Muscle of arm (tissue), 12 donors: ENCODE results near the gene SLC6A15. TPM values are rescaled to one million over a fixed set of nuclear protein-coding genes. Genes with fewer than 3 reads are reported as not detected.

ENCODE experiments used
- DNase-seq: peaks from one replicate; pipeline ENCODE4 v3.0.0-alpha.2; 2013
- polyA plus RNA-seq, 12 donors: library from polyadenylated mRNA; unstranded; fragments of 120-200 nt; gene quantifications; one replicate each; pipeline ENCODE4 v1.2.1, GENCODE V29; 2013; ENCODE audit not compliant: insufficient read length in 12 of 12

SLC6A15 gene
- polyA plus RNA-seq, 12 donors, result 1.2 to 4.0 (median 2.3) TPM; not detected in 2

DNA sequence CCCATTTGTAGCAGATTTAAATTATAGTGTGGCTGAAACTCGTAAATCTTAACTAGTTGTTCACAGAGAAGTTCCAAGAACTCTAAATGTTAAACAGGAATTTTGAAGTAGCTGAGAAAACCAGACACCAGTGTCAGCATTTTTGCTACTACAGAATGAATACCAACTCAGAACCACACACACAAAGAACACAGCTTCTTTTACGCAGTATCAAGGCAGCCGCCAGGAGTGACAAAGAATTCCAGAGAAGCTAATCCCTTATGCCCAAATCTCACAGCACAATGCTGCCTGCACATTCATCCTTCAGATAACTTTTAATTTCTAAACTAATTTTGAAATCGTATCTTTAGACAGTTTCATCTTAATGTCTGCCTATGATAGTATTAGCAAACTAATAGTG, 37.4 kb downstream of the SLC6A15 start:
- DNase-seq, result no peak

DNA sequence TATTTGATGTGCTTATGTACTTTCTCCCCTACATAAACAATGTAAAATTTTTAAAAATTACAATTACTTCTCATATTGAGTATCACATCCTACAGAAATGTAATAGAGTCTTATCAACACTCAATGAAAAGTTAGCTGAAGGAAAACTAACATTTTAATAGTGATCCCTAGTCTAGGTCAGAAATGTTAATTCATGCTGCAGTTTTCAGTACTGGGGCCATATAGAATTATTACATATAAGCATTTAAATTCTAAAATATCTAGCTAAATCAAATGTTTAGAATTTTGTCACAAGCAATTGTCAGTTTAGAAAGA, 37.8 kb downstream of the SLC6A15 start:
- DNase-seq, result no peak

DNA sequence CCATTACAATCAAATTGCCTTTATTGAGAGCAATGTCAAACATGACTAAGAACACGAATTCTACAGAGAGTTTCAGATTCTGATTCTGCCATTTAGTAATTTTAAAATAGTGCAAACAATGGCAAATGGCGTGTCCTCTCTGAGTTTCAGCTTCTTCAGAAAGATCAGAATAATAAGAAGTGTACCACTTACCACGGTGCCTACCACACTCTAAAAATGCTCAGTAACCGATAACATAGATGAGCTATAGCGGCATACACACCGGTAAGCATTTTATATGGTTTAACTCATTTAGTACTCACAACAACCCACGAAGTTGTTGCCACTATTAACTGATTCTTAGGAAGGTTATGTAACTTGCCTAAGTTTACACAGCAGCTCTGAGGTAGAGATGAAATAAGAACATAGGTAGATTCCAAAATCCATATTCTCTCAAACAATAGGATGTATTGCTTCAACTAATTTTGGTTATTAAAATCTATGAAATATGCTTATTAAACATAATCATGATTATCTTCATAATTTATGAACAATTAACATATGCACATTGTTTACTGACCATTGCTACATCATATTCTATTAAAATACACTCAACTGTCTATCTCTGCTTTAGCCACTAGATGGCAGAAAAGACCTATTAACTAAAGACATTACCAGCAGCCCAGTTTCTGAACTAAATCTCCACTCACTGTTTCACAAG, 38.3 kb downstream of the SLC6A15 start:
- DNase-seq, result peak; percentile 43

DNA sequence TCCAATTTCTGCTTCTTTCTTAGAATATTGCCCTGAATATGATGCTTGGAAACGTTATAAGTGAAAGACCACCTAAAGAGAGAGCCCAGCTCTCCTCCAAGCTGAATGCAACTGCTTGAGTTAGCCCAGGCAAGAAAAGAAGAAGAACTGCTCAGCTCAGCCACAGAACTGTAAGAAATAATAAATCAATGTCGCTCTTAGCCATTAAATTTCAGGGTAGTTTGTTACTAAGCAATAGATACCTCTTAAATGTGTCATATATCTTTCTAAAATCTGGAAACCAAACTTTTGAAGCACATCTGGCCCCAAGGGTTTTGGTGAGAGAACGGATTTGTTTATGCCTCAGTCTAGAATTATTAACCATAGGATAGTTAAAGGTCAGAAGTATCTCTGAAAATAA, 50.4 kb downstream of the SLC6A15 start:
- DNase-seq, result no peak

DNA sequence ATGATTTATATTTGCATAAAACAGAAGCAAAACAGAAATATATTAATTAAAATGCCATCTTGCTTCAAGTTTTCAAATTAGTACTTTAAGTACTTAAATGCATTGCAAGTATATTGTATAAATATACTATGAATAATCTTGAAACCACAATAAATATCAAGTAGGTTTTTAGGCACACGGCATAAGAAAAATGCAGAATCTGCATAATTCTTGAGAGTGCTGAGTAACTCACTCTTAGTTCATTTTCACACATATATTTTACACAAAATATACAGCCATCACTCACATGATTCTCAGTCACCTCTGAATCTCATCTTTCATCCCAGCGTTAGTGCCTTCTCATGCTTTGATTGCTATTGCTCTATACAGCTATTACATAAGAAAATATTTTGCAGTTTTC, 51.9 kb downstream of the SLC6A15 start:
- no peak for DNase-seq

DNA sequence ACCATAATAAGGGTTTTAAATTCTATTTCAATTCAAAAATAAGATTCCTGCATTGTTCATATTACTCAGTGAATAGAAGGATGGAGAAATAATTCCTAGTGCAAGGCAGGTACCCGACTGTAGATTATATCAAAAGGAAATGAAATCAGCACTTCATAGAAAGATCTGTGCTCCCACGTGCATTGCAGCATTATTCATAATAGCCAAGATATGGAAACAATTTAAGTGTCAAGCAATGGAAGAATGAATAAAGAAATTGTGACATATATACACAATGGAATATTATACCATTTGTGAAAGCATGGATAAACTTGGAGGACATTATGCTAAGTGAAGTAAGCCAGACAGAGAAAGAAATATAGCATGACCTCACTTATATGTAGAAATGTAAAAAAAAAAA, 53.8 kb downstream of the SLC6A15 start:
- no peak for DNase-seq

DNA sequence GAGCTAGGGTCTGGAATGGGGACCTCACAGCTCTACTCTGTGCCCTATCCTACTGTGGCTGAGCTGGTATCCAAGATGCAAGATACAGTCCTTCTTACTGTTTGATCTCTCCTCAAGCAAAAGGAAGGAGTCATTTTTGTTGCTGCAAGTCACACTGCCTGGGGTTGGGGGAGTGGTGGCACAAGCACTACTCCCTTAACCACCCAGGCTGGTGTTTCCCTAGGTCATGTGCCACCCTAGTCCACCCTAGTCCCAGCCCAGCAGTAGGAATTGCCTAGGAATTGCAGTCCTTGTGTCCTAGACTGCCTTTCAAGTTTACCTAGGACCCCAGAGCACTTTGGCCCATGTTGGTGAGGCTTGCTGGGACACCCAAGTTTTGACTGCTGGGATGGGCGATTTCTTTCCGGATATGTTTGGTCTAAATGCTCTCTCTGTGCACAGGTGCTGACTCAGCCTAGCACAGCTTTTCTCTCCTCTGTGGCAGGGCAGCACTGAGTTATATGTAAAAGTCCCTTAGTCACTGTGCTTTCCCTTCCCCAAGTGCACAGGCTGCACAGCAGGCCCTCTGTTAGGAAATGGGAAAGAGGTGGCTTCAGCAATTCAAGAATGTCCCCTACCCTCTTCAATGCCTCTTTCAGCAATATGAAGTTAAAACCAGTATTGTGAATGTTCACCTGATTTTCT, 54.9 kb downstream of the SLC6A15 start:
- no peak for DNase-seq

DNA sequence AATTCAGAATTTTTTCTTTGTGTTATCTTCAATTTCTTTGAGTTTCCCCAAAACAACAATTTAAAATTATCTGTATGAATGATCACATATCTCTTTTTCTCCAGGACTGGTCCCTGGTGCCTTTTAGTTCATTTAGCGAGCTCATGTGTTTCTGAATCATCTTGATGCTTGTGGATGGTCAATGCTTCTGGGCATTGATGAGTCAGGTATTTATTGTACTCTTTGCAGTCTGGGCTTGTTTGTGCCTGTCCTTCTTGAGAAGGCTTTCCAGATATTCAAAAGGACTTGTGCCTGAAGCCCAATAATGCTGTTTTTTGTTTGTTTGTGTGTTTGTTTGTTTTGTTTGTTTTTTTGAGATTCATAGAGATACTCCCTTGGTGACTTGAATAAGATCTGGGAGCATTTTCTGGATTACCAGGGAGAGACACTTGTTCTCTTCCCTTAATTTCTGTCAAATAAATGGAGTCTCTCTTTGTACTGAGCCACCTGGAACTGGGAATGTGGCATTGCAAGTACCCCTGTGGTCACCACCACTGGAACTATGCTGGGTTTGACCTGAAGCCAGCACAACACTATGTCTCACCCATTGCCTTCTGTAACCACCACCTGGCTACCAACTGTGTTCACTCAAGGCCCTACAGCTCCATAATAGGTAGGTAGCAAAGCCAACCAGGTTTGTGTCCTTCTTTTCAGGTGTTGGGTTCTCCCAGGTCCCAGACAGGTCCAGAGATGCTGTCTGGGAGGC, 56.3 kb downstream of the SLC6A15 start:
- no peak for DNase-seq

DNA sequence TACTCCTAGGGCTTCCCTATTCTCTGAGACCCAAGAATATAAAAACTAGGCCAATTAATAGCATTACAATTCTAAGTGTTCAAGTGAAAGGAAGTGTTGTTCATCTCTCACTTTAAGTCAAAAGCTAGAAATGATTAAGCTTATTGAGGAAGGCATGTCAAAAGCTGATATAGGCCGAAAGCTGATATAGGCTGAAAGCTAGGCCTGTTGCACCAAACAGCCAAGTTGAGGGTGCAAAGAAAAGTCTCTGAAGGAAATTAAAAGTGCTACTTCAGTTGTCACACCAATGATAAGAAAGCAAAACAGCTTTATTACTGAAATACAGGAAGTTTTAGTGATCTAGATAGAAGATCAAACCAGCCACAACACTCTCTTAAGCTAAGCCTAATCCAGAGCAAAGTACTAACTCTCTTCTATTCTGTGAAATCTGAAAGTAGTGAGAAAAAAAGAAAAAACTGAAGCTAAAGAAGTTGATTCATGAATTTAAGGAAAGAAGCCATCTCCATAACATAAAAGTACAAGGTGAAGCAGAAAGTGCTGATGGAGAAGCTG, 68.9 kb downstream of the SLC6A15 start:
- DNase-seq, result no peak

DNA sequence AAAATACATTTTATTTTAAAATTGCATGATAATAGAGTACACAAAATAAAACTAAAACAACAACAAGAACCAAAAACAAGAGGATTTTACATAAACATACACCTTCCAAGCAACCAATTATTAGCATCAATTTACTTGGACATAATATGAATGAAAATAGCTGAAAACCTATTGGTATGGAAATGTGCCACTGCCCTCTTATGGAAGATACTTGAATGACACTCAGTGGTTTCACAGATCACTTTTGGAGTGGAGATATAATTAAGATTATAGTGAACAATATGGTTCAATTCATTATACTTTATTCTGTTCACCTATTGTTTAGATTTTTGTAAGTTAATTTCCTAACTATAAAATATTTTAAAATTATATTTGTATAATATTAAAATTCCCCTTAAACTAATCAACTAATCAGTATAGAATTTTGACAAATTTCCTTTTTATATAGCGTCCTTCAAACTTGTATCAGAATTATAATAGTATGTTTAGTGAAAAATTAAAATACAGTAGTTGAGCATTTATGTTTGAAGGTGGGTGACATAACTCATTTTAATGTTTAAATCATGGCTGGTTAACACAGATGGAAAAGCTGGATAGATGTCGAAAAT, 70.1 kb downstream of the SLC6A15 start:
- DNase-seq, result peak; percentile 64

DNA sequence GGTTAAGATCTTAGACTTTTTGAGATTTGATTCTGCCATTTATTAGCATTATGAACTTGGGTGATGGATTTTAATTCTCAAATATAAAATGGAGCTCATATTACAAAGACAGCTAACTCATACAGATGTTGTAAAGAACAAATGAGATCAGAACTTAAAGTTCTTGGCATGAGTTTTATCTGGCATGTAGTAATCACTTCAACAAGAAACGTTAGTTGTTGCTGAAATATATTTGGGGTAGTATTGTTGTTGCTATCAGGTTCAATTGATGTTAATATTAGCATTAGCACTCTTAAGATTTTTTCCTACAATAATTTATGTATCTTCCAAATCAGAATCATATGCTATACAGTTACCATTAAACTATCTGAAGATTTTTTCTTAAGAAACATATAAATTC, 71.0 kb downstream of the SLC6A15 start:
- DNase-seq, result peak; percentile 9

DNA sequence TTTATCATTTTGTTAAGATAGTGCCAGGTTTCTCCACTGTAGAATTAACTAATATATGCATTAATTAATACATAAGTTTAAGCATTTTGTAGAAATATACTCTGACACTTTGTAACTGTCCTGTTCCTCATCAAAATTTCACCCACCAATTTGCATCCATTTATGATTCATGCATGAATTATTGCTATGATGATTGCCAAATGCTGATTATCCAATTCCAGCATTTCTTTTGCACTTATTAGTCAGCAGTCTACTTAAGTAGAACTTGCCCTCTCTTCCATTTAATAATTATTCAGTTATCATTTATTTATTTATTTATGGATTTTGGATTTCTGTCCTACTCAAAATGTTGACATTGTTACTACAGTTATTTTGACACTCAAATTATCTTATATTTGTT, 72.2 kb downstream of the SLC6A15 start:
- no peak for DNase-seq

DNA sequence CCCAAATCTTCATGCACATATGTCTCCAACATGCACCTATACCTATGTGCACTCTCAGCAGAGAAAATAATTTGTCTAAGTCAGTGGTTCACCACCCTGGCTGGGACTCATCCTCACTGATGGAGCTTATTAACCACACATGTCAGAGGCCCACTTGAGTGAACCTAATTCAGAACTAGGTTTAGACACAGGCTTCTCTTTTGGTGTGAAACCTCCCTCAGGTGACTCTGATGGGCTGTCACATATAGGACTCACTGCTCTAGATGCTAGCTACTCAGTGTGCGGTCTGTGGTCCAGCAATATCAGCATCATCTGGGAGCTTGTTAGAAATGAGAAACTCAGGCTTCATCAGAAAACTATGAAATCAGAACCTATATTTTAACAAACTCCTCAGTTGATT, 85.7 kb downstream of the SLC6A15 start:
- DNase-seq, result no peak

DNA sequence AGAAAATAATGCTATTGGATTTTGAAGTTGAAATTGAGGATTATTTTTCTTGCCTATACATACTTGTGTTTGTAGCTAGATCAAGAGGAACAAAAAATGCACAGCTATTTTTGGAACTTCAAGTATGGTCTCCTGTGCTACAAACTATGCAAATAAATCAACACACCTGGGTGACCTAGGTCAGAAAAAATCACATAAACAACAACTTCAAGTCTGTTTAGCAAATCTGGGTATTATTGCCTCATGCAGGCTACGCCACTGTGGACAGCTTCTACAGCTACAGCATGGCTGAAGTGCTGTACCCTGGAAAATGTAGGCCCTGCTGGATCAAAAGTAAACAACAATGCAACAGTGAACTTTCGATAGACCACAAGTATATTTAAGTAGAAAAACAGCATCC, 87.5 kb downstream of the SLC6A15 start:
- DNase-seq, result no peak

DNA sequence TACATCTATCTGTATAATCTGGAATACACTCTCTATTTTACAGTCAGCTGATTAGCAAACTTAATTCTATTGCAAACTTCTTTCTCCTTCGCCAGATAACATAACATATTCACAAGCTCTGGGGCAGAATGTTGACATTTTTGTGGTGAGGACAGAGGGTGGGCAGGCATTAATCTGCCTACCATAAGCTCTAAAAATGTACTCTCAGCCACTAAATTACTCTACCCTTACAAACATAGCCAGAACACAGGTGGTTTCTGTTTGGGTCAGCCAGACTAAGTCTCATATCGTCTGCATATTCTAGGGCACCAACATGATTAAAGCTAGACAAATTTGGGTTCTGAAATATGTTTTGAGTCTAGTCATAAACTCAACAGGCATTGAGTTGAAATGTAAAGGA, 90.1 kb downstream of the SLC6A15 start:
- no peak for DNase-seq

DNA sequence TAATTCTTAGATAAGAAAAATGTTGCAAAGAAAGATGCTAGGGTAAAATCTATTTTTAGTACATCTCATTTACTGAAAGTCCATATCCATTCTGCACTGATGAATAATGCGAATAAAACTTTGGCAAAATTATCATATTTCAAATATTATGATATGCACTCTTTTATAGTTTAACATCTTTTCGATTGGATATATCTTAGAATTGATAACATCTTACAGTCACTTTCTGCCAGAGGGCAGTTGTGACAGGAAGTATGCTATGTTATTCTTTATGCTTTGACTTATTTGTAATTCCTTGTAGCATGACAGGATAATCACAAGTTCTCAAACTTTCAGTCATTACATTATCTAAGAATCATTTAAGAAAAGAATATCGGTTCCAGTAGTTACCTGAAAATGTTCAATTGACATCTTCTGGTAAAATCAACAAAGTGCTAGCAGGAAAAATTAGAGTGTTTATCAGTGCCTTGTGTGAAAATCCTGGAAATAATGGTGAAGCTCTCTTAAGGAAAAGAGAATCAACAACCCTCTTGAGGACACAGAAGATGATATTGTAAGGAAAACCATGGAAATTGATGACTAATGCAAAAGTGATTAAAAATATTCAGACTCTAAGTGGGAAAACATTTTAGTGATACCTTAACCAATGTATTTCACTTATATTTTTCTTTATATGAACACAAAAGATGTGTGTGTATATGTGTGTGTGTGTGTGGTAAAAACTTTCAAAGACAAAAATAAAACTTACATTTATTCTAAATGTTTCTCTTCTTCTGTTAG, 95.5 kb downstream of the SLC6A15 start:
- no peak for DNase-seq

DNA sequence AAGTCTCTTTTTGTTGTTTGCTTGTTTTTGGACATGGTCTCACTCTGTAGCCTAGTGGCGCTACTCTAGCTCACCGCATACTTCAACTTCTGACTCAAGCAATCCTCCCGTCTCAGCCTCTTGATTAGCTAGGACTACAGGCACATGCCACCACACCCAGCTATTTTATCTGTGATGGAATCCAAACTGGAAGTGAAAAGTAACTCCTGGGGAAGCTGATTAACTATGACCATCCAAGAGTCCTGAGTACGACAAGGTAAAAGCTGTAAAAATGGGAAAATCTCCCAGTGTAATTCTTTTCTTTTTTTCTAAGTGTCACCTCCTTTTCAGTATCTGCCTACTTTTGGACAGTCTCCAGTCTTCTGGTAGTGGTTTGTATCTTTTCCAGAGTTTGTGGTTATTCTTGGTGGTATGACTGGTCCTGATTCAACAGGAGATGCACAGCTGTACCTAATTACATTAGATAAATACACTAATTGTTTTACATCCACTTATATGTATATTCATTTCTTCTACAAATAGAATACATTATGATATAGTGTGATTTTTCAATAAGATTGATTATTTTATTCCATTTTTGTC, 97.8 kb downstream of the SLC6A15 start:
- no peak for DNase-seq

DNA sequence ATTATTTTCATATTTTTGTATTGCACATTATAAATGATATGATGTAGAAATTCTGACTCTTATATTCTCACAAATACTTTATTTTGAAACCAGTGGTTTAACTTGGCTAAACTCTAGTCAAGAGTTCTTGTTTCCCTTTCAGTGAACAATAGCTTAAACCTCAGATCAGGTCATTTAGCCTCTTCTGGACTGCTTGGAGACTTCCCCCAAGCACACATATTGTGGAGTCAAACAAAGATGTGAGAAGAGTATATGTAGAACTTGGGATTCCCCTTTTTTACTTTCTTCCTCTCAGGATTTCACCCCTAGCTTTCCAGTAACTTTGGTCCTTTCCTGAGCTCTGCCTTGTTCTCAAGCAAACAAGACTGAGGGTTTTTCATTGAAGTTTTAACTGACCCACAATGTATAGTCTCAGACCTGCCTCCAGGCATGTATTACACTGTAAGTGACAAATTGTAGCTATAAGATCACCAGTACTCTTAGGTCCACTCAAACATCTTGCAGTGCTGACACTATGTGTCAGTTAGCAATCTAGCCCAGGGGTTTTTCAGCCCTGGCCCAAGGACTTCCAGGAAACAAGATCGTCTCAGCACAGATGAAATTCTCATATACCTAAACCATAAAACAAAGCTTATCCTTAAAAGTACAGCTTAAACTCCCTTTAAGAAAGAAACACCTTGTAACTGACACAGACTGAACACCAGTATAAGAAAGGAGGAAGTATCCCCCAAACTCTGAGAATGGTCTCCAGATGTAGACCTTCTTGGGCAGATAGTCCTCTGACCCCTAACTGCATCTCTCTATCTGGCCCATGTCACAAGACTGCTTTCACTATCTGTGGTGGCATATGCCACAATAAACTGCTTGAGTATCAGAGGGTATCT, 98.6 kb downstream of the SLC6A15 start:
- no peak for DNase-seq

DNA sequence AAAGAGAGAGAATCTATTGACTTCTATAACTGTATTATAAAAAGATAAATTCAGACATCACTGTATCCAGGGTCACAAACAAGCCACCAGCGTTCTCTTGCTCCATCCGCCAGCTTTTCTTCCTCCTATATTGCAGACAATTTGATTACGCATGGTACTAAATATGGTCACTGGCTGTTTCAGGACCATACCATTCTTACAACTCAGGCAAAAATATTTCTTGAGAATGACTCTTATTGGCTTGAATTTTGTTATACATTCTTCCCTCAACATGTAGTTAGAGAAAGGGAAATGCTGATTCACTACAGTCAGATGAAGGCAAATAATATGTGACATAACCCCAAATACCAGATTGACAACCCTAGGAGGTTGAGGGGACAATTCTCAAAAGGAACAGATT, 101.3 kb downstream of the SLC6A15 start:
- no peak for DNase-seq

DNA sequence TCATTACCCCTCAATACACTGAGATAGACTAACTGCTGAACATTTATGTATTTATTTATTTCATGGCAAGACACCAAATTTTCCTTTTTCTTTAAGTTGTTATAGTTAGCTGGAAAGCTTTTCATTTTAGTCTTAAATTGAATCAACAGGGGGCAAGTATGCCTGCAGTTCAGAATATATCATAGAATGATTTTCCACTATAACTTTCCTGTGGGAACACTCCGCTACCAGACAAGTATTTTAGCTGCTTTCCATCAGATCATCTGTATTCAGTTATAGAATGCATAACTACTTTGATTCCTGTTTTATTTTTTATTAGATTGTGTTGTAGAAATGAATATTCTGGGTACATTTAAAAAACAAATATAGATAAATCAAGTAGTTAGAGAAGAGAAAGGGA, 102.0 kb downstream of the SLC6A15 start:
- peak; percentile 56 for DNase-seq
